Daoy (cell line): ENCODE results near the gene KLHL10. TPM values are rescaled to one million over a fixed set of nuclear protein-coding genes. Genes with fewer than 3 reads are reported as not detected.
"Not testable (repeated sequence)": the region's sequence is repeated elsewhere in the genome, so short reads cannot be mapped to it uniquely, and the experiment has no call there.

Source experiments
- DNase-seq: peaks from one replicate; pipeline ENCODE4 v3.0.0-alpha.2; 2015; ENCODE audit warnings: low read depth
- total RNA-seq: library from RNA; depleted of rRNA; stranded (reverse); fragments of >200 nt; shearing (Covaris generic); gene quantifications from 2 replicates; pipeline ENCODE4 v1.2.3, GENCODE V29; 2014

Gene KLHL10
- total RNA-seq, 1 experiment from 2014 or later: 0.74 TPM

GRCh38 chr17:41851382-41851781 lies 13.8 kb downstream of the KLHL10 start:
- DNase-seq: not testable (repeated sequence)

GRCh38 chr17:41860254-41860931 lies 22.8 kb downstream of the KLHL10 start:
- no peak for DNase-seq

GRCh38 chr17:41863074-41863848 lies 25.6 kb downstream of the KLHL10 start:
- no peak for DNase-seq

GRCh38 chr17:41864498-41864835 lies 26.8 kb downstream of the KLHL10 start:
- no peak for DNase-seq

- DNase-seq: peak; percentile 95
These were observed 27.4 kb downstream of the KLHL10 start, which contains the start of gene KLHL11 for GRCh38 chr17:41864836-41865595. Gene KLHL11, minus strand, starts transcription at chr17:41865423. Its CDS starts 53 bp downstream, at chr17:41865370.

GRCh38 chr17:41865596-41865893 lies 27.9 kb downstream of the KLHL10 start:
- no peak for DNase-seq

GRCh38 chr17:41868568-41868967 lies 30.9 kb downstream of the KLHL10 start:
- DNase-seq: no peak

GRCh38 chr17:41869426-41869825 lies 31.8 kb downstream of the KLHL10 start:
- no peak for DNase-seq

GRCh38 chr17:41870097-41870496 lies 32.5 kb downstream of the KLHL10 start:
- no peak for DNase-seq

GRCh38 chr17:41870627-41871026 lies 33.0 kb downstream of the KLHL10 start:
- no peak for DNase-seq

- DNase-seq: no peak
These were observed 34.2 kb downstream of the KLHL10 start for GRCh38 chr17:41871789-41872188.

- no peak for DNase-seq
These were observed 36.1 kb downstream of the KLHL10 start for GRCh38 chr17:41873559-41874292.

GRCh38 chr17:41874293-41874670 lies 36.7 kb downstream of the KLHL10 start:
- not testable (repeated sequence) for DNase-seq

- DNase-seq: no peak
These were observed 42.5 kb downstream of the KLHL10 start for GRCh38 chr17:41880130-41880529.

GRCh38 chr17:41882756-41883155 lies 45.1 kb downstream of the KLHL10 start:
- no peak for DNase-seq

GRCh38 chr17:41885733-41886132 lies 48.1 kb downstream of the KLHL10 start:
- DNase-seq: no peak

- DNase-seq: no peak
These were observed 50.8 kb downstream of the KLHL10 start for GRCh38 chr17:41888332-41888965.

GRCh38 chr17:41891135-41892020 lies 53.8 kb downstream of the KLHL10 start:
- no peak for DNase-seq

GRCh38 chr17:41892021-41892376 lies 54.4 kb downstream of the KLHL10 start:
- DNase-seq: no peak

- no peak for DNase-seq
These were observed 55.8 kb downstream of the KLHL10 start for GRCh38 chr17:41893384-41893783.
